AG04450 (cell line): ENCODE measurements around the gene FAM107A. TPM values are rescaled to one million over a fixed set of nuclear protein-coding genes. Genes with fewer than 3 reads are reported as not detected.

ENCODE experiments used
- CTCF ChIA-PET: fragments of 300-600, 350-600 bp; formaldehyde crosslinking; extraction: SDS; loops from one replicate; lab custom pipeline; 2022; ENCODE audit warnings: antibody characterized with exemption, inconsistent platforms; lab: Charles Lee
- POLR2A ChIA-PET: fragments of 350-600 bp; formaldehyde crosslinking; extraction: SDS; loops from one replicate; lab custom pipeline; 2021; ENCODE audit warnings: antibody characterized with exemption, inconsistent platforms; lab: Yijun Ruan, JAX
- DNase-seq: peaks from one replicate; pipeline ENCODE4 v3.0.0-alpha.2; 2011; ENCODE audit warnings: low read depth, low spot score
- H3K27ac ChIP-seq: one replicate; pipeline ENCODE4 v1.5.1; 2012; ENCODE audit warnings: low read depth, low read length, control low read depth
- H3K27me3 ChIP-seq: one replicate; pipeline ENCODE4 v1.6.0; 2012; ENCODE audit warnings: low read length; ENCODE audit not compliant: control insufficient read depth, insufficient read depth
- H3K4me3 ChIP-seq: 2 replicates; pipeline ENCODE4 v1.5.1; 2011; ENCODE audit warnings: mild to moderate bottlenecking, low read depth, low read length, control low read depth
- H3K9me3 ChIP-seq: 2 replicates; pipeline ENCODE4 v1.5.1; 2012; ENCODE audit warnings: low read length; ENCODE audit not compliant: control insufficient read depth, insufficient read depth
- polyA plus RNA-seq: library from polyadenylated mRNA; depleted of rRNA; stranded (reverse); fragments of >200 nt; gene quantifications from 2 replicates; pipeline ENCODE4 v1.2.3, GENCODE V29; 2011
- TF ChIP-seq, protein P1 (sequence below): IDR thresholded peaks from 2 replicates; pipeline ENCODE4 v1.5.1; 2011; ENCODE audit warnings: low read depth, low read length, control low read depth, inconsistent platforms

FAM107A gene
- polyA plus RNA-seq, 1 experiment, result 0.02 TPM

DNA sequence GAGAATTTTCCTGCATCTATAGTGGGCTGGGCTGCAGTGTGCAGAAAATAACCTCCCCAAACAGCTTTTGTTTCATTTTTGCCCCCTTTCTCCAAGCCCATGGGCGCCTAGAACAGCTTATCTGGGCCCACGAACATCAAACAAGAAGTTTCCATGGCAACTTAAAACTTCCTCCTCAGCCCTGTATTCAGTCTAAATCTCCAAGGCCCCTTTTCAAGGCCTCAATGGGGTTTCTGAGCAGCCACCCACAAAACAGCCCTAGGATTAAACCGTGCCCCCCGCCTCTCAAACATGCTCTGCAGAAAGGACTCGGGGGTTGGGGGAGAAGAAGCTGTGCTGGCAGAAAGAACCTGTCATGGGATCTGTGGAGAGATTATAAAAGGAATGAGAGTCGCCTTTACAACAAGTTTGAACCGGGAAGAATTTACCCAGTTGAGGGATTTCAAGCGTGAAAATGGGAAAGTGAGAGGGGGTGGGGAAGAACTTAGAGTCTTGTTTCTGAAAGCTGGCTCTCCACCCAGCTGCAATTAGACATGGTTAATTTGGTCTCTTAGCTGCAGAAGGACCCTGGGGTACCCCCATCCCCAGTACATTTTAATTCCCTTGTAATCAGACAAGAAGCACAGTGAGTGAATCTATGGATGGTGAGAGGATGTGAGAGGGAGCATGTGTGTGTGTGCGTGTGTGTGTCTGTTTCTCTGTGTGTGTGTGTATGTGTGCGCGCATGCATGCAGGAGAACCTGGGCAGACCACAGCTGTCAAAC, 4.3 kb upstream of the FAM107A start:
- Histone ChIP-seq H3K27me3 (peaks cover 23% of the 10 kb centered on the region), H3K9me3 (0 out of 2 replicates have a peak, but pooled peaks cover under 1% of the 10 kb centered on the region), H3K27ac (no peak overlapping the region), H3K4me3 (no peak overlapping the region)
- ChIA-PET POLR2A (no interaction called here), CTCF (interaction anchor here (1.1 to 1.2 kb wide), 2 partner anchors 13 to 49 kb away, joined by 4 read pairs; no protein-coding TSS in a partner anchor)
- TF ChIP-seq, protein P1, sequence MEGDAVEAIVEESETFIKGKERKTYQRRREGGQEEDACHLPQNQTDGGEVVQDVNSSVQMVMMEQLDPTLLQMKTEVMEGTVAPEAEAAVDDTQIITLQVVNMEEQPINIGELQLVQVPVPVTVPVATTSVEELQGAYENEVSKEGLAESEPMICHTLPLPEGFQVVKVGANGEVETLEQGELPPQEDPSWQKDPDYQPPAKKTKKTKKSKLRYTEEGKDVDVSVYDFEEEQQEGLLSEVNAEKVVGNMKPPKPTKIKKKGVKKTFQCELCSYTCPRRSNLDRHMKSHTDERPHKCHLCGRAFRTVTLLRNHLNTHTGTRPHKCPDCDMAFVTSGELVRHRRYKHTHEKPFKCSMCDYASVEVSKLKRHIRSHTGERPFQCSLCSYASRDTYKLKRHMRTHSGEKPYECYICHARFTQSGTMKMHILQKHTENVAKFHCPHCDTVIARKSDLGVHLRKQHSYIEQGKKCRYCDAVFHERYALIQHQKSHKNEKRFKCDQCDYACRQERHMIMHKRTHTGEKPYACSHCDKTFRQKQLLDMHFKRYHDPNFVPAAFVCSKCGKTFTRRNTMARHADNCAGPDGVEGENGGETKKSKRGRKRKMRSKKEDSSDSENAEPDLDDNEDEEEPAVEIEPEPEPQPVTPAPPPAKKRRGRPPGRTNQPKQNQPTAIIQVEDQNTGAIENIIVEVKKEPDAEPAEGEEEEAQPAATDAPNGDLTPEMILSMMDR, result no peak
- DNase-seq, result no peak

DNA sequence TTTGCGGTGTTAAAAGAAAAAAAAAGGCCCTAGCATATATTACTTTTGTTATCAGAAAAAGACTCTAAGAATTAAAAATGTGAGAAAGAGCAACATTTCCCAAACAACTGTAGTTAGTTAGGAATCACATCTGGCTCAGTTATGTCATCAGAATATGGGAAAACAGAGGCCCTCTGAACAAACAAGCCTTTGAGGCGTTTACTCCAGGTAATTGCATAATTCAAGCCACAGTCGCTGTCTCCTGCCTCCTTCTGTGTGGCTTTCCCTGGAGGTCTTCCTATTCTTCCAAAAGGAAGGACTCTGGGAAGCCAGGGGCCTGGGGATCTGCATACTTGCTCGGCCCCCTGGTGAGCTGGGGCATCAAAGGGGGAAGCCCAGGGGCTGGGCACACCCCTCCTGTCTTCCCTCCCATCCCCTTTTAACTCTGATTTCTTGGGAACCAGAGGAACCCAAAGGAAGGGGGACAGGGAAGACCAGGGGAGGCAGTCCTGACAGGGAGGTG, 3.7 kb upstream of the FAM107A start:
- CTCF ChIA-PET, result interaction anchor here (1.2 kb wide), 1 partner anchor 12 kb away, joined by 4 read pairs; no protein-coding TSS in a partner anchor
- H3K27ac ChIP-seq, result no peak overlapping the region
- TF ChIP-seq, protein P1, result no peak
- H3K27me3 ChIP-seq, result peaks cover 17% of the 10 kb centered on the region
- H3K4me3 ChIP-seq, result no peak overlapping the region
- no peak for DNase-seq
- H3K9me3 ChIP-seq, result no peaks in the 10 kb centered on the region
- POLR2A ChIA-PET, result no interaction called here

DNA sequence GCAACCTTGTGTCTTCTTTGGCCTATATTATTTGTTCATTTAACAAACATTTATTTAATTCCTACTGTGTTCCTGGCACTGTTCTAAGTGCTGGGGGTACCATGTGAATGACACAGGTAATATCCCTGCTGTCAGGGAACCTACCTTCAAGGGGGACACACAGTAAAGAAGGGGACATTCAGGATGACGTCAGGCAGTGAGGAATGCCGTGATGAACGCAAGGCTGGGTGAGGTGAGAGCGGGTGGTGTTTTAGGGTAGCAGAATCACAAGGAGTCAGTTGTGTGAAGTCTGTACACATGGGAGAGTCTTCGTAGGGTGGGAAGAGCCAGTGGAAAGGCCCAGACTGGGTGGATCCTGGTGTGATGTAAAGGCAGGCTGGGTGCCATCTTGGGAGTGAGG, 1.7 kb upstream of the FAM107A start:
- TF ChIP-seq, protein P1, result no peak
- Histone ChIP-seq H3K9me3 (no peaks in the 10 kb centered on the region), H3K27ac (no peak overlapping the region), H3K27me3 (peaks cover 19% of the 10 kb centered on the region), H3K4me3 (no peak overlapping the region)
- ChIA-PET POLR2A (no interaction called here), CTCF (interaction anchor here (0.5 to 2.1 kb wide), 3 partner anchors 10 to 387 kb away, joined by 3 to 9 read pairs (median 3); no protein-coding TSS in a partner anchor)
- DNase-seq, result no peak

DNA sequence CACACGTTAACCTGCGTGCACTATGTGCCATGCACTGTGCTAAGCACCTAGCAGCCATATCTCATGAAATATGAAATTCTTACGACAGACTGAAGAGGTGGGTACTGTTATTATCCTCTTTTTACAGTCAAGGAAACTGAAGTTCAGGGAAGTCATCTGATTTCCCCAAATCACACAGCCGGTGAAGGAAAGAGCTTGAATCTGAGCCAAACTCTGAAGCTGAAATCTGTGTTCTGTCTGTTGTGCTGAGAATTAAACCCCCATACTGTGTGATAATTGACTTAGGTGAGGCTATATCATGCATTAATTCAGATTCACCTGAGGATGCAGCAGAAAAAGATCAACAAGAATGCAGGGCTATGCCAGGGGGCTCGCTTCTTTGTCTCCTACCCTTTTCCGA, 475 bp downstream of the FAM107A start:
- POLR2A ChIA-PET, result no interaction called here
- Histone ChIP-seq H3K27me3 (peaks cover 14% of the 10 kb centered on the region), H3K4me3 (no peak overlapping the region), H3K27ac (no peak overlapping the region), H3K9me3 (no peaks in the 10 kb centered on the region; the same call in 1 of the 2 replicates)
- CTCF ChIA-PET, result interaction anchor here (0.7 to 4.2 kb wide), 3 partner anchors 8 to 54 kb away, joined by 3 to 23 read pairs (median 10); no protein-coding TSS in a partner anchor
- TF ChIP-seq, protein P1, result no peak
- DNase-seq, result no peak
